HG02885 (cell line): ENCODE measurements around the gene MBLAC1.

Experiments
- ATAC-seq: cut with Tn5 transposase; IDR thresholded peaks from one replicate; pipeline ENCODE4 v1.9.1; 2021; ENCODE audit warnings: mild to moderate bottlenecking; ENCODE audit not compliant: unreplicated experiment, poor library complexity

Gene MBLAC1

DNA sequence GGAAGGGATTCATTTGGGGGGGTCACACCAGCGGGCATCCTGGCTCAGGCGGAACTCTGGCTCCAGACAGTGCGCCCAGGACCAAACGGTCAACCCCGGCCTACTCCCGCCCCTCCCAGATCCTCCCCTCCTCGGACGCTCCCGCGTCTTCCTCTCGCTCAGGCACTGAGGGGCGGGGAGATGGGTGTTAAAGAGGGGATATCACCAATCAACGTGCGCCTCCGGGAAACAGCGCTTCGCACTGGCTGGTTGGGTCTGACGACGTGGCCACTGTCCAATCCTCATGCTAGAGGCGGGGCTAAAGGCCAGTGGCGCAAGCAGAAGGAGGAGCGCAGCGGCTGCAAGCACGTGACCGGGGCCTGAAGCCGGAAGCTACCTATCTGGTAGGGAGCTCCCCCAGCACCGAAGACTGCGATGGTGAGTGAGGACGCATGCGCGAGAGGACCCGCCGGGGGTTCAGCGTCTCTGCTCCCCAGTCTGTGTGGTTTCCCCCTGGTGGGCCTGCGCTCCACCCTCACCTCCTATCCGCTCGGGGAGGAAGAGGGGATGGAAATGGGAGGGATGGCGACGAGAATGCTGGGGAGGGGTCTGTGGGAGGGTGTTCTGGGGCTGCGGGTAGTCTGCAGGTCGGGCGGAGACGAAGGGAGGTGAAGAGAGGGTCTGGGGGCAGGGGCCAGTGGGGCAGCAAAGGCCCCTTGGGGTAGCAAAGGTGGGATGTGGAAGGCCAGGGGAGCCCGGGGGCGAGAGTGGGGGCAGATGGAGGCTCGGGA, 22.0 kb downstream of the MBLAC1 start, which contains the start of gene LAMTOR4:
LAMTOR4 (plus strand) TSS at position 360 of the 770 bp plus-strand sequence; CDS start at position 415, 55 bp downstream.
- peak; percentile 98 for ATAC-seq

GRCh38 chr7:100152404-100152803, 25.6 kb downstream of the MBLAC1 start:
- no peak for ATAC-seq

- ATAC-seq, result no peak
These were observed 26.3 kb downstream of the MBLAC1 start for GRCh38 chr7:100152937-100153666.

DNA sequence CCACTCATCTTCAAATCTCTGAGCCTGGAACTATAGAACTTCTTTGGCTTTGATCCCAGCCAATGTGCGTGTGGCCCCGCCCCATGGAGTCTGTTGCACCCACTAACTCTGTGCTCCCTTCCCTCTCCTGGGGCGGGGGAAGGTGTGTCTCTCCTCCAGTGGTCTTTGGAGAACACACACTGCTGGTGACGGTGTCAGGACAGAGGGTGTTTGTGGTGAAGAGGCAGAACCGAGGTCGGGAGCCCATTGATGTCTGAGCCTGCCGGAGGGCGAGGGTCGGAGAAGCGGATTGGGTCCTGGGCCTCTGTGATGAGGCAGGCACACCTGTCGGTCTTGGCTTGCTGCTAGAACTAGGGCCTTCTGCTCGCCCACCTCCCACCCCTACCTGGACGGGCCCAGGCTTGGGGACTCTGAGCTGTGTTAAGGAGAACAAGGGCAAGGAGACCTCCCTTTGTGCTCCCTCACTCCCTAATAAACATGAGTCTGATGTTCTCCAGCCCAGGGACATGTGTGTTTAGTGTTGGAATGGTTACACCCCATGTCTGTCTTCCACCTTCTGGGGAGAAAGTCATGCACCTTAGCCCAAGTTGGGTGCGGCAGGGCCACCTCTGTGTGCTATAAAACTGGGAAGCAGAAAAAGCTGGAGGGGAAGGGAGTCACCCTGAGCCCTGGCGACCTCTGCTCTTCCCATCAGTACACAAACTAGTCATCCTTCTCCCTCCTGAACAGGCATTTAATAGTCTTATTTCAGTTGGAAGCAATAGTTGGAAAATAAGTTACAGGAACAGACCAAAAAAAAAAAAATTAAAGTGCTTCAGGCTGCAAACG, 27.2 kb downstream of the MBLAC1 start:
- no peak for ATAC-seq

- ATAC-seq, result no peak
These were observed 28.1 kb downstream of the MBLAC1 start for GRCh38 chr7:100154651-100155491.

DNA sequence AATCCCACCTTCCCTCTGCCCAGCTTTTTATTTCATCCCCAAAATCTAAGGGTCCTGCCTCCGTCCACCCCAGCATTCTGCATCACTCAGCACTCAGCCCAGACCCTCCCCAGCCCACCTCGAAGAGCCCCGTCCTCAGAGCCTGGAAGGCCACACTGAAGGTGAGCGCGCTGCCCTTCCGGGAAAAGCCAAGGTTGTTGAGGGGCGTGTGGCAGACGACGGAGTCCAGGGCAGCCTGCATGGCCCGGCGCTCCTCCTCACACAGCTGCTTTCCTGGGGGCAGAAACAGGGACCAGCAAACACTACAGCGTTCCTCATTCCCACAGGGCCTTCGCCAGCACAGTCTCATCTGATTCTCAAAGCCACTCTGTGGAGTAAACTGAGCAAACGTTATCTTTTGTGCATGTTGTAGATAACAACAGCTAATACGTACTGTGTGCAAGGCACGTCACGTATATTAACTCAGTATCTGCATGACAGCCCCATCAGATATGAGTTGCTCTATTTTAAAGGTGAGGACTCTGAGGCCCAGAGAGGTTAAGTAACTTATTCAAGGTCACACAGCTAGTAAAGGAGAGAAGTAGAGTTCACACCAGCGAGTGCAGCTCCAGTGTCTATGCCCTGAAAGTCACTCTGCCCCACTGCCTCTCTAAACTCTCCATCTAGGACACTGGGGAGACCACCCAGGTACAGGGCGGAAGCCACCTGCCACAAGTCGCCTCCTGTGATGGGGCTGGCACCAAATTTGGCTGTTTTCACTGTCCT, 29.0 kb downstream of the MBLAC1 start:
- ATAC-seq, result no peak

DNA sequence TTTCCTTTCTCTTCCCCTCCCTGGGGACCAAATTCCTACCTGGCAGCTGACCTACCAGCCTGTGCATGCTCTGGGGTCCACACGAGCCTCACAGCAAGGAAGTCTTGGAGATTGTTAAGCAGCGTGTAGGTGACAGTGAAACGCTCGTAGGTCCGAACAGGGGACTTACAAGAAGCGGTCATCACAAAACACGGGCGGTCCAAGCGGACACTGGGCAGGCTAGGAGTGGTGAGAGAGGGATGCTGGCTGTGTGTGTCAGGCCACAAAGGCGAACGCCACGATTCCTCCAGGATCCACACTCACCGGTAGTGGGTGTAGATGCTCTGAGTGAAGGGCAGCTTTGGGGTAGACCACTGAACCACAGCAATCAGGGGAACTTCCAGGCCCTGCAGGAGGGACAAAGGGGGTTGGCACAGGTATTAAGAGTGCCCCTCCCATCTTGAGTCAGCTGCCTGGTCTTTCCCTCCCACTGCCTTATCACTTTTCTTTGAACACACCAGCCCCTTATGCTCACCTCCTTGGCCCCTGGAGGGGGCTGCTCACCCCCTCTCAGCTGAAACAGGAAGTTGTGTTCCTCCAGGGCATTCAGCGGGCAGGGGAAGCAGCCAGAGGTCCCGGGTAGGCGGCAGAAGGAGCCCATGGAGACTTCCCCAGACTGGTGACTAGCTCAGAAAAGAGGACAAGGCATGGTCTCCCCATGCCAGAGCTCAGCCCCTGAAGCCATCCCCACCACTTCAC, 29.7 kb downstream of the MBLAC1 start:
- no peak for ATAC-seq

DNA sequence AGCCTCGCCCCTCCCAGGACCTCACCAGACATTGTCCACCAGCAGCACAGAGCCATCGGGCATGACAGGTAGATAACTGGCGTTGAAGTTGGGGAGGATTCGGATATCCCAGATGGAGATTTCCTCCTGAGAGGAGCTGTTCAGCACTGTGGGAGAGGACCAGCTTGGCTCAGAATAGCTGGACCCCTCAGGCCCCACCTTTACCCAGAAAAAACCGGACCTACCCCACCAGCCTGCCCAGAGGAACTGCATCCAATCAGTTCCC, 30.2 kb downstream of the MBLAC1 start:
- no peak for ATAC-seq

- ATAC-seq, result no peak
These were observed 30.8 kb downstream of the MBLAC1 start for GRCh38 chr7:100157334-100158228.

- peak; percentile 85 for ATAC-seq
These were observed 31.7 kb downstream of the MBLAC1 start, which contains the start of gene TRAPPC14 for GRCh38 chr7:100158229-100159098. TSS of gene TRAPPC14 (minus strand) at chr7:100158723. CDS start at chr7:100158499, 224 bp downstream.

GRCh38 chr7:100159099-100159623, 32.4 kb downstream of the MBLAC1 start:
- ATAC-seq, result no peak

GRCh38 chr7:100160067-100160466, 33.3 kb downstream of the MBLAC1 start:
- no peak for ATAC-seq

DNA sequence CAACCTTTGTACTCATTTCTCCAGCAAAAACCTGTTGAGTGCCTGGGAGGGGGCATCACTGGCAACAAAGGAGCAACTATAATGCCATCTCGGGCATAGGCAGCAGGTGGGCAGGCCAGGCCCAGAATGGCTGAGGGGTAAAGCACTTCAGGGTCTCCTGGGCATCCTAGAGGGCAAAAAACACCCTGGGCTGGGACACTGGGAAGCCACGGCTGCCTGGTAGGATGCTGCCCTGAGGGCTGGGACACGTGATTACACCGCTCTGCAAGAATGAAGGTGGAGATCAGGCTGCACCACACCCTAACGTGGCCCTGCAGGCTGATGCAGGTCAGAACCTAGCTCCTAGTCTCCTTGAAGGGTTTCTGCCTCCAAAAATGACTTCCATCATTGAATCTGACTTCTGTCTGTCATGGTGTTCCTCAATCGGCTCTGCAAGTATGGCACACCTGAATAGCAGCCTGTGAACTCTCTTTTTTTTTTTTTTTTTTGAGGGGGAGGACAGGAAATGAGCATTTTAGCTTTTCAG, 36.3 kb downstream of the MBLAC1 start:
- no peak for ATAC-seq

DNA sequence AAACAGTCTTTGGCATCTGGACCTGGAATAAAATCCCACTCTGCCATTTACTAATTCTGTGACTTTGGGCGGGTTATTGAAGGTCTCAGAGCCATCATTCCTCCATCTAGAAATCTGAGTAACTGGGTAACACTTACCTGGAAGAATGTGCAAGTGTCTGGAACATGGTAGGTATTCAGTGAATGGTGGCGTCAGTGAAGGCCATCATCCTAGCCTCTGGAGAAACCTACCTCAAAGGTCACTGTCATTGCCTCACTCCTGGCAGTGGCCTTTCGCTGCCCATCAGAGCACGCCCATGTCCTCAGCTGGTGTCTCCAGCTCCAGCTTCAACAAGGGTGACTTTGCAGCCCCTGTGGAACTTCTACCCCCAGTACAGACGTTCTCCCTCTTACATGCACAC, 37.1 kb downstream of the MBLAC1 start:
- ATAC-seq, result no peak

- no peak for ATAC-seq
These were observed 39.7 kb downstream of the MBLAC1 start for GRCh38 chr7:100166317-100166940.
